Measurements from ENCODE around the gene GATB.

GRCh38 chr4:151782296-151782695 is 21.5 kb upstream of the GATB start:
- TF ChIP-seq CTCF (IDR thresholded peaks at IDR 0.05; ENCODE audit: low read length): no peak
- TF ChIP-seq EZH2 (IDR thresholded peaks at IDR 0.05; ENCODE audit: borderline replicate concordance, low read length): no peak
